Measurements from ENCODE around the gene TMEM212.

TMEM212 gene

GRCh38 chr3:171806200-171807128 lies 36.7 kb upstream of the TMEM212 start:
- TF ChIP-seq MAX (IDR thresholded peaks at IDR 0.05; ENCODE audit: low read depth, low read length) (no peak), POLR2A (IDR thresholded peaks at IDR 0.05; ENCODE audit: extremely low read depth, insufficient read length) (no peak), MYC (IDR thresholded peaks at IDR 0.05; ENCODE audit: low read depth, low read length) (no peak), CTCF (IDR thresholded peaks at IDR 0.05; ENCODE audit: low read depth, low read length) (no peak)
- peak; percentile 68 for DNase-seq (ENCODE audit: low read depth)
- no peak overlapping the region for H3K4me3 ChIP-seq (ENCODE audit: low read depth, low read length)

GRCh38 chr3:171807129-171807675 lies 35.9 kb upstream of the TMEM212 start:
- no peak for DNase-seq (ENCODE audit: low read depth)
- TF ChIP-seq MAX (IDR thresholded peaks at IDR 0.05; ENCODE audit: low read depth, low read length) = no peak
- no peak for TF ChIP-seq CTCF (IDR thresholded peaks at IDR 0.05; ENCODE audit: low read depth, low read length)
- no peak for TF ChIP-seq MYC (IDR thresholded peaks at IDR 0.05; ENCODE audit: low read depth, low read length)
- TF ChIP-seq POLR2A (IDR thresholded peaks at IDR 0.05; ENCODE audit: extremely low read depth, insufficient read length) = no peak
- no peak overlapping the region for H3K4me3 ChIP-seq (ENCODE audit: low read depth, low read length)

- no peak for TF ChIP-seq MAX (IDR thresholded peaks at IDR 0.05; ENCODE audit: low read depth, low read length)
- DNase-seq (ENCODE audit: low read depth) = no peak
- no peak overlapping the region for H3K4me3 ChIP-seq (ENCODE audit: low read depth, low read length)
Measured at GRCh38 chr3:171807806-171808205, 35.3 kb upstream of the TMEM212 start.

- peak overlapping the region; percentile 60 for H3K4me3 ChIP-seq (ENCODE audit: low read depth, low read length)
- peak; percentile 85 for DNase-seq (ENCODE audit: low read depth)
- TF ChIP-seq MAX (IDR thresholded peaks at IDR 0.05; ENCODE audit: low read depth, low read length) (peak; percentile 60), CTCF (IDR thresholded peaks at IDR 0.05; ENCODE audit: low read depth, low read length) (no peak), POLR2A (IDR thresholded peaks at IDR 0.05; ENCODE audit: extremely low read depth, insufficient read length) (peak; percentile 24), MYC (IDR thresholded peaks at IDR 0.05; ENCODE audit: low read depth, low read length) (peak; percentile 37; the same call in 1 of the 2 replicates)
Measured at GRCh38 chr3:171809611-171809860, 33.6 kb upstream of the TMEM212 start.

GRCh38 chr3:171809861-171810628 lies 33.1 kb upstream of the TMEM212 start, which contains the start of gene PLD1:
TSS of gene PLD1 (minus strand) at chr3:171810483. CDS start at chr3:171738051, 72,432 bp downstream.
- peak; percentile 89 for DNase-seq (ENCODE audit: low read depth)
- TF ChIP-seq POLR2A (IDR thresholded peaks at IDR 0.05; ENCODE audit: extremely low read depth, insufficient read length) (peak; percentile 43), CTCF (IDR thresholded peaks at IDR 0.05; ENCODE audit: low read depth, low read length) (no peak), MAX (IDR thresholded peaks at IDR 0.05; ENCODE audit: low read depth, low read length) (peak; percentile 44; the same call in 1 of the 2 replicates), MYC (IDR thresholded peaks at IDR 0.05; ENCODE audit: low read depth, low read length) (peak; percentile 38; the same call in 1 of the 2 replicates)
- H3K4me3 ChIP-seq (ENCODE audit: low read depth, low read length) = peak within 1 kb of the TSS; percentile 60

Measured in NB4 (cell line).